Omental fat pad (tissue), 4 donors: ENCODE results near the gene GRM8. TPM values are rescaled to one million over a fixed set of nuclear protein-coding genes. Genes with fewer than 3 reads are reported as not detected.

ENCODE experiments used
- ATAC-seq: fragments of 150-250 bp; one replicate; pipeline ENCODE4 v1.9.1; 2016; ENCODE audit warnings: mild to moderate bottlenecking, moderate library complexity; ENCODE audit not compliant: low FRiP score
- DNase-seq: peaks from one replicate; pipeline ENCODE4 v3.0.0-alpha.2; 2019; ENCODE audit warnings: low spot score
- total RNA-seq, 4 donors: library from RNA; depleted of rRNA; stranded (reverse); fragments of >200 nt; gene quantifications; one replicate each; pipeline ENCODE4 v1.1.0, GENCODE V29; 2016
- TF ChIP-seq, protein P1 (sequence below), 3 donors: fragments of 450-650 bp; IDR thresholded peaks; one replicate each; pipeline ENCODE4 v1.5.1; 2016 to 2017; ENCODE audit warnings: antibody characterized with exemption in 3 of 3, mild to moderate bottlenecking in 3 of 3, moderate library complexity in 2 of 3

GRM8 gene
- total RNA-seq, 4 donors from 2014 or later = not detected

GRCh38 chr7:127089146-127089545 is 163.6 kb downstream of the GRM8 start:
- no peak for ATAC-seq
- DNase-seq = no peak
- TF ChIP-seq, protein P1, sequence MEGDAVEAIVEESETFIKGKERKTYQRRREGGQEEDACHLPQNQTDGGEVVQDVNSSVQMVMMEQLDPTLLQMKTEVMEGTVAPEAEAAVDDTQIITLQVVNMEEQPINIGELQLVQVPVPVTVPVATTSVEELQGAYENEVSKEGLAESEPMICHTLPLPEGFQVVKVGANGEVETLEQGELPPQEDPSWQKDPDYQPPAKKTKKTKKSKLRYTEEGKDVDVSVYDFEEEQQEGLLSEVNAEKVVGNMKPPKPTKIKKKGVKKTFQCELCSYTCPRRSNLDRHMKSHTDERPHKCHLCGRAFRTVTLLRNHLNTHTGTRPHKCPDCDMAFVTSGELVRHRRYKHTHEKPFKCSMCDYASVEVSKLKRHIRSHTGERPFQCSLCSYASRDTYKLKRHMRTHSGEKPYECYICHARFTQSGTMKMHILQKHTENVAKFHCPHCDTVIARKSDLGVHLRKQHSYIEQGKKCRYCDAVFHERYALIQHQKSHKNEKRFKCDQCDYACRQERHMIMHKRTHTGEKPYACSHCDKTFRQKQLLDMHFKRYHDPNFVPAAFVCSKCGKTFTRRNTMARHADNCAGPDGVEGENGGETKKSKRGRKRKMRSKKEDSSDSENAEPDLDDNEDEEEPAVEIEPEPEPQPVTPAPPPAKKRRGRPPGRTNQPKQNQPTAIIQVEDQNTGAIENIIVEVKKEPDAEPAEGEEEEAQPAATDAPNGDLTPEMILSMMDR (IDR thresholded peaks at IDR 0.05) = no peak

- no peak for DNase-seq
- TF ChIP-seq, protein P1 (IDR thresholded peaks at IDR 0.05) = no peak
- ATAC-seq = no peak
Observed at GRCh38 chr7:127081539-127081938, 171.2 kb downstream of the GRM8 start.

DNA sequence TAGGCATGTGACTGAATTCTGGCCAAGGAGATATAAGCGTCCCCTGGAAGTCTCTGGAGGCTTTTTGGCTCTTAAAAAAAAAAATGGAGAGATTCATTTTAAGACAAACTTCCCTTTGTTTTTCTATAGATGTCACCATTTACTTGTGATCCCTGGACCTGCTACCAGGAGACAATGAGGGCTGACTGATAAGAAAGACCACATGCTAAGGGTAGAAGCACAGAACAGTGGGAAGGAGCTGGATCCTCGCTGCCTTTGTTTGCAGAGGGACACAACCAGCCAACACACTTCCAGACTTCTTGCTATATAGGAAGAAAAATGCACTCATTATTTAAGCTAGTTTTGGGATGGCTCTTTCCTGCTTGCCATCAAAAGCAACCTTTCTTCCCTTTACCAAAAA is 172.2 kb downstream of the GRM8 start:
- DNase-seq (no peak), ATAC-seq (no peak)
- TF ChIP-seq, protein P1 (IDR thresholded peaks at IDR 0.05) = no peak

DNA sequence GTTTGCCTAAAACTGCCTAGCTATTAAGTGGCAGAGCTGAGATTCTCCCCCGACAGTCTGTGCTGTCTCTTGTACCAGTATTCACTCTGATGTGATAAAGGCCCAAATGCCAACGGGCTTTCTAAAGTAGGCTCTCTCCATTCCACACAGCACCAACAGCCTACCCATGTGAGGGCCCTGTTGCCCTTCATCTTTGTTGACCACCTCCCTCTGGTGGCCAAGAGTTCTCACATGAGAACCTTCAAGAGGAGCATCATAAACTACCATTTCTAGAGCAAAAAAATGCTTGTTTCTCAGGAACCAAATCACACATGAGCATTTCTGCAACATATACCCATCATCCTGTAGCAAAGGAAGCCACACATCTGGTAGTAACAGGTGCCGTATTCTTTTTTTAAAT is 185.8 kb downstream of the GRM8 start:
- no peak for ATAC-seq
- DNase-seq = no peak
- TF ChIP-seq, protein P1 (IDR thresholded peaks at IDR 0.05) = no peak

- DNase-seq (no peak), ATAC-seq (no peak)
- TF ChIP-seq, protein P1 (IDR thresholded peaks at IDR 0.05) = no peak
Observed at GRCh38 chr7:127059475-127059874, 193.3 kb downstream of the GRM8 start.

GRCh38 chr7:127057918-127058317 is 194.8 kb downstream of the GRM8 start:
- DNase-seq (no peak), ATAC-seq (no peak)
- TF ChIP-seq, protein P1 (IDR thresholded peaks at IDR 0.05) = no peak

- DNase-seq (no peak), ATAC-seq (no peak)
- TF ChIP-seq, protein P1 (IDR thresholded peaks at IDR 0.05) = no peak
Observed at GRCh38 chr7:127056202-127056601, 196.5 kb downstream of the GRM8 start.
